Activated CD4-positive, alpha-beta T cell treated with anti-CD3 and anti-CD28 coated beads, Interleukin-2, amount 50 U/mL, for 1 hour (primary cell): ENCODE measurements around the gene DENND1C.
A peak's percentile ranks its signal among the peaks of the same experiment; 100 is the strongest.

ENCODE experiments used
- DNase-seq: peaks from one replicate; pipeline ENCODE4 v3.0.0-alpha.2; 2020

Gene DENND1C, protein sequence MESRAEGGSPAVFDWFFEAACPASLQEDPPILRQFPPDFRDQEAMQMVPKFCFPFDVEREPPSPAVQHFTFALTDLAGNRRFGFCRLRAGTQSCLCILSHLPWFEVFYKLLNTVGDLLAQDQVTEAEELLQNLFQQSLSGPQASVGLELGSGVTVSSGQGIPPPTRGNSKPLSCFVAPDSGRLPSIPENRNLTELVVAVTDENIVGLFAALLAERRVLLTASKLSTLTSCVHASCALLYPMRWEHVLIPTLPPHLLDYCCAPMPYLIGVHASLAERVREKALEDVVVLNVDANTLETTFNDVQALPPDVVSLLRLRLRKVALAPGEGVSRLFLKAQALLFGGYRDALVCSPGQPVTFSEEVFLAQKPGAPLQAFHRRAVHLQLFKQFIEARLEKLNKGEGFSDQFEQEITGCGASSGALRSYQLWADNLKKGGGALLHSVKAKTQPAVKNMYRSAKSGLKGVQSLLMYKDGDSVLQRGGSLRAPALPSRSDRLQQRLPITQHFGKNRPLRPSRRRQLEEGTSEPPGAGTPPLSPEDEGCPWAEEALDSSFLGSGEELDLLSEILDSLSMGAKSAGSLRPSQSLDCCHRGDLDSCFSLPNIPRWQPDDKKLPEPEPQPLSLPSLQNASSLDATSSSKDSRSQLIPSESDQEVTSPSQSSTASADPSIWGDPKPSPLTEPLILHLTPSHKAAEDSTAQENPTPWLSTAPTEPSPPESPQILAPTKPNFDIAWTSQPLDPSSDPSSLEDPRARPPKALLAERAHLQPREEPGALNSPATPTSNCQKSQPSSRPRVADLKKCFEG

DNA sequence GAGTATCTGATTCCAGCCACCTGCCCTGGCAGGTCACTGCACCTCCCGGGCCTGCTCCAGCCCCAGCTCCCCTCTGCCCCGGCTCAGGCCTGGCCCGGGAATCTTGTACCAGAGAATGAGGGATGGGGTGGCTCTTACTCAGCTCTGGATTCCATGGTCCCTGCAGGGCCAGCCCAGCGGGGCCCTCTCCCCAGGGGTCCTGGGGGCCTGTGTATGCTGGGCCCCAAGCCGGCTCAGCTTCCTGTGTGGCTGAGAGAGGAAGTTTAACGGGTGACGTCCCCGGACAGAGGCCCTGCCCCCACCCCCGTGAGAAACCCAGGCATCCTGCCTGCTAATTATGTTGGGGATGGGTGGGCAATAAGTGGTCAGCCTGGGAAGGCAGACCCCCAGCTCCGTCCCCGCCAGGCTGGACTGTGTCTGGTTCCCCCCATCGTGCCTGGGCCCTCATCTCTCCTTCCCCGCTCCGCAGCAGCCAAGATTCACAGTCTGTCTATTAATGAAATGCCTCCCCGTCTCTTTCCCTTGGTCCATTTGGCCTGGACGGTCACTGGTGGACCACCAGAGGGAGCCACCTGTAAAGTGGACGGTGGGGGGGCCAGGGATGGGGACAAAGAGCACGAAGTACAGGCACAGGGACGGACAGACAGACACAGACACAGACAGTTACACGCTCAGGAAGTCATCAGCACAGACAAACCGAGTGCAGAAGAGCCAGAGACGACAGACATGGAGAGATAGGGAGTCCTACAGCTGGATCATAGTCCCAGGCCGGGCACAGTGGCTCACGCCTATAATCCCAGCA lies at the start of gene DENND1C:
DENND1C (minus strand) TSS at position 247 of the 802 bp plus-strand sequence; CDS start at position 155, 92 bp downstream.
- DNase-seq = peak; percentile 56

DNA sequence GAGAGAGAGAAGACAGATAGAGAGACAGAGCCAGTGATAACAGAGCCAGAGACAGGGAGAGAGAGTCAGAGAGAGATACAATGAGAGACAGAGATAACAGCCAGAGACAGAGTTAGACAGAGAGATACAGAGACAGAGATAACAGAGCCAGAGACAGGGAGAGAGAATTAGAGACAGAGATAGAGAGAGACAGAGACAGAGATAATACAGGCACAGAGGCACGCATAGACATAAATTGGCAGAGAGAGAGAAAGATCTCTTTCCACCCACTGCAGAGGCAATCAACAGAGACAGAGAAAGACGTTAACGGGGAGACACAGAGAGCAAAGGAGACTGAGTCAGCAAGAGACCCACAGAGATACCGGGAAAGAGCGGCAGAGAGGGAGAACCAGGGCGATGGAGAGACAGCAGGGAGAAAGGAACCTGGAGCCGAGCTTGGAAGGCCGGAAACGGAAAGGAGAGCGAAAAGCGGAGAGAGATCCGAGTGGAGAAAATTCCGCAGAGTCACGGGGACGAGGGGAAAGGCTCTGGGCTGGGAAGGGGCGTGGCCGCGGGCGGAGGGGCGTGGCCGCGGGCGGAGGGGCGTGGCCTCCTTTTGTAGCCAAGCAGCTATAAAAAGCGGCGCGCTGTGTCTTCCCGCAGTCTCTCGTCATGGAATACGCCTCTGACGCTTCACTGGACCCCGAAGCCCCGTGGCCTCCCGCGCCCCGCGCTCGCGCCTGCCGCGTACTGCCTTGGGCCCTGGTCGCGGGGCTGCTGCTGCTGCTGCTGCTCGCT lies 49.0 kb upstream of the DENND1C start, which contains the start of gene TNFSF9:
TNFSF9 (plus strand) TSS at position 641 of the 777 bp plus-strand sequence; CDS start at position 652, 11 bp downstream.
- peak; percentile 79 for DNase-seq

DNA sequence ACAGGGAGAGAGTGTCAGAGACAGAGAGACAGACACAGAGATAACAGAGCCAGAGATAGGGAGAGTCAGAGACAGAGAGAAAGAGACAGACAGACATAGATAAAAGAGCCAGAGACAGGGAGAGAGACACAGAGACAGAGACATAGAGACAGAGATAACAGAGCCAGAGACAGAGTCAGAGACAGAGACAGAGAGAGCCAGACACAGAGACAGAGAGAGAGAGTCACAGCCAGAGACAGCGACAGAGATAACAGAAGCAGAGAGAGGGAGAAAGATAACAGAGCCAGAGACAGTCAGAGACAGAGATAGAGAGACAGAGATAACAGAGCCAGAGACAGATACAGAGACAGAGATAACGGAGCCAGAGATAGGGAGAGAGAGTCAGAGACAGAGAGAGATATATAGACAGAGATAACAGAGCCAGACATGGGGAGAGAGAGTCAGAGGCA lies 48.4 kb upstream of the DENND1C start:
- DNase-seq = no peak

DNA sequence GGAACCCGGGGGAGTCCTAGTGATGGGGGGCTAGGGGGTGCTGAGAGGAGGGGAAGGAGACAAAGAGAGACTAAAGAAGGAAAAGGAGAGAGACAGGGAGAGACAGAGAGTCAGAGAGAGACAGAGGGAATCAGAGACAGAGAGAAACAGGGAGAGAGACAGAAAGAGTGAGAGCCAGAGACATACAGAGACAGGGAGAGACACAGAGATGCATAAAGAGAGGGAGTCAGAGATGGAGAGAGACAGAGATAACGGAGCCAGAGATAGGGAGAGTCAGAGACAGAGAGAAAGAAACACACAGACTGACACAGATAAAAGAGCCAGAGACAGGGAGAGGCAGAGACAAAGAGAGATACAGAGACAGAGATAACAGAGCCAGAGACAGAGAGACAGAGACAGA lies 47.8 kb upstream of the DENND1C start:
- DNase-seq = no peak

DNA sequence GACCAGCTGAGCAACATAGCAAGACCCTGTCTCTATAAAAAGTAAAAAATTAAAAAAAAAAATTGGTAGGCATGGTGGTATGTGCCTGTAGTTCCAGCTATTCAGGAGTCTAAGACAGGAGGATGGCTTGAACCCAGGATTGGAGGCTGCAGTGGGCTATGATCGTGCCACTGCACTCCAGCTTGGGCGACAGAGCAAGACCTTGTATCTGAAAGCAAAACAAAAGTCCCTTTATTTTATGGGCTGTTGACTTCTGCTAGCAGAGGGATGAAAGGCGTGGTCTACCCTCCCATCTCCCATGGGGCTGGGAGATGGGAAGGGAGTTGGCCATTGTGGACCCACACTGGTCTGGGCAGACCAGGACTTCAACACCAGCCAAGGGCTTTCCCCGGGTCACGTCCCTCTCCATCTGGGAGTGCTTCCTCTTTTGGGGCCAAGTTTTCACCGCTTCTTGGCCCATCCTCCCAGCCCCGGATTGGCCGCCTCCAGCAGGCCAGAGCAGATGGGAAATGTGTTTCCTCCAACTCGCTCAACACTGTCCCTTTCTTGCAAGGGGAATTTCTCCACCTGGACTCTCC lies 47.0 kb upstream of the DENND1C start:
- no peak for DNase-seq

DNA sequence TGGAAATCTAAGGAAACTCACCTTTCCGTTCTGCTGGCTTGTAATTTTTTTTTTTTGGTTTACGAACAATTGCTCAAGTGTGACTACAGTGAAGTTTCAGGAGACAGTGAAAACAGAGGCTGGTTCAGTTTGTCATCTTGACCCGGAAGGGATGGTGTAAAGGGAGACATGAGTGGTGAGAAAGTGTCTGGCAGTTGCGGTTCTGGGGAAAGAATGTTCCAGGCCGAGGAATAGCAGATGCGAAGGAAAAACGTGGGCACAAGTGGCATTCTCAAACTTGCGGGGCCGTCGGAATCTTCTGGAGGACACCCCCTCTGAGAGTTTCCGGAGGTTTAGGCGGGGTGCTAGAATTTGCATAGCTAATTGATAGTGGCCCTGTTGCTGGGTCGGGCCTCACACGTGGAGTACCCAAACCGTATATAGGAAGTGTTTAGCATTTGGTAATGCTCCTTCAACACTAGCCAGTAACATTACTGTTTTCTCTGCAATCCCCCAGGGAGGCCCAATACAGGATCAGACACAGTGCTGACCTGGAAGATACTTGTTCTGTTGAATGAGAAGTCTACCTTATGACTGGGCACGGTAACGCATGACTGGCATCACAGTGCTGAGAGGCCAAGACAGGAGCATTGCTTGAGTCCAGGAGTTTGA lies 46.4 kb upstream of the DENND1C start:
- no peak for DNase-seq

DNA sequence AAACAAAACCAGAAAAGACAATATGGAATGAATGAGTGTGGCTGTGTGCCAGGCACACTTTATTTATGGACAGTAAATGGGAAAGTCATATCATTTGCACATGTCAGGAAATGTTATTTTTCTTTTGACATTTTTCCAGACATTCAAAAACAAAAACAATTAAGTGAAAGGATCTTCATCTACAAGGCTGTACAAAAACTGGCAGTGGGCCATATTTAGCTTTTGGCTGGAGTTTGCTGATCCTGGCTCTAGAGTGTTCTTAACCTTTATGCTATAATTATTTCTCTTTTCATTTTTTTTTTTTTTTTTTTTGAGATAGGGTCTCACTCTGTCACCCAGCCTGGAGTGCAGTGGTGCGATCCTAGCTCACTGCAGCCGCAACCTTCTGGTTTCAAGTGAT lies 42.7 kb upstream of the DENND1C start:
- DNase-seq = no peak

DNA sequence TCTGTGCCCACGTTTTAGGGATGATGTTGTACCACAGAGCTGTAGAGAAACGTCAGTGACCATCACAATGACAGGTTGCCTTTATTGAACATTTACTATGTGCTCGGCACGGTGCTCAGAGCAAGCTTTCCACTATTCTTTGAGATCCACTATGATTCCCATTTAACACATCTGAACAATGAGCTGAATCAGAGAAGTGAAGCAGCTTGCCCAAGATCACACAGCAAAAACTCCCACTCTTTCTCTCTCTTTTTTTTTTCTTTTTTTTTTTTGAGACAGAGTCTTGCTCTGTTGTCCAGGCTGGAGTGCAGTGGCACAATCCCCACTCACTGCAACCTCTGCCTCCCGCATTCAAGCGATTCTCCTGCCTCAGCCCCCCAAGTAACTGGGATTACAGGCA lies 41.1 kb upstream of the DENND1C start:
- DNase-seq = no peak

DNA sequence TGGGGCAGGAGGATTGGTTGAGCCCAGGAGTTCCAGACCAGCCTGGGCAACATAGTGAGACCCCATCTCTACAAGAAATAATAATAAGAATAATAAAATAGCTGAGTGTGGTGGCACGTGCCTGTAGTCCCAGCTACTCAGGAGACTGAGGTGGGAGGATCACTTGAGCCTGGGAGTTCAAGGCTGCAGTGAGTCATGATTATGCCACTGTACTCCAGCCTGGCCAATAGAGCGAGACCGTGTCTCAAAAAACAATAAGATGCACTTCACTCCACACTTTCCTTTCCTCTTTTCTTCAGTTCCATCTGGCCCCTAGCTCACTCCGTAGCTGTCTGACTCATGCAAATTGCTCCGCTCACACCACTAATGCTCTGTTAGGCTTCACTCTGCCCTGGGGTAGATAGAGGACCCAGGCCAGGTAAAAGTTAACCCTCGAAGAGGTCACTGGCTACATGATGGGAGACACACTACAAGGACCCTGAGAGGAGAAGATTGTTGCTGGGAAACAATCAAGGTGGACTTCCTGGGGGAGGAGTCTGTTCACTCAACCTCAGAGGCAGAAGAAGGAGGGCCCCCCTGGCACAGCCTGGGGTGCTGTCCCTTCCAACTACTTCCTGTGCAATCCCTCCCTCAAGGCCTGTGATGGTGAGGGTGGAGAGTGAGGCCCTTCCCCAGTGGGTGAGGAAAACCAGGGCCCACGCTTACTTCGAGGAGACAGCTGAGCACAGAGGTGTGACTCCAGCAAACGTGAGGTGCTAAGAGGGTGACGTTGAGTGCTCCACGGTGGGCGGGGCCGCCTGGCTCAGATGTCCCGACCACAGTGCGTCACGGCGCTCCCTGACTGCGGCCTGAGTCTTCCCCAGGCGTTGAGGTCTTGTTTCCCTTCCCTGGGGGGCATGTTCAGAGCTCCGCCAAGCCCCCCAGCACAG lies 40.4 kb upstream of the DENND1C start:
- DNase-seq = peak; percentile 51

DNA sequence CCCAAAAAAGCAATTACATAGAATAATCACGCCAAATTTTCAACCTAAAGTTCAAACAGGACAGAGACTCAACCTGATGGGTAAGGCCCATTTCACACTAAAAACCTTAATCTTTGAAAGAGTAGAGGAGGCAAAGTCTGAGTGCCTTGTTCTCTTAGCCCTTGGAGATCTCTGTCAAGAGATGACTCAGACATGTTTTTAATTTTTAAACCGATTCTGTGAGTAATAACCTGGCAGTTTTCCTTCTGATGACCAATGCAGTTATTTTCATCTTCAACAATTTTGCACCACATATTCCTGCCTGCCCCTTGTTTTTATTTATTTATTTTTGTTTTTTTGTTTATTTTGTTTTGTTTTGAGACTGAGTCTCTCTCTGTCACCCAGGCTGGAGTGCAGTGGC lies 37.7 kb upstream of the DENND1C start:
- no peak for DNase-seq

DNA sequence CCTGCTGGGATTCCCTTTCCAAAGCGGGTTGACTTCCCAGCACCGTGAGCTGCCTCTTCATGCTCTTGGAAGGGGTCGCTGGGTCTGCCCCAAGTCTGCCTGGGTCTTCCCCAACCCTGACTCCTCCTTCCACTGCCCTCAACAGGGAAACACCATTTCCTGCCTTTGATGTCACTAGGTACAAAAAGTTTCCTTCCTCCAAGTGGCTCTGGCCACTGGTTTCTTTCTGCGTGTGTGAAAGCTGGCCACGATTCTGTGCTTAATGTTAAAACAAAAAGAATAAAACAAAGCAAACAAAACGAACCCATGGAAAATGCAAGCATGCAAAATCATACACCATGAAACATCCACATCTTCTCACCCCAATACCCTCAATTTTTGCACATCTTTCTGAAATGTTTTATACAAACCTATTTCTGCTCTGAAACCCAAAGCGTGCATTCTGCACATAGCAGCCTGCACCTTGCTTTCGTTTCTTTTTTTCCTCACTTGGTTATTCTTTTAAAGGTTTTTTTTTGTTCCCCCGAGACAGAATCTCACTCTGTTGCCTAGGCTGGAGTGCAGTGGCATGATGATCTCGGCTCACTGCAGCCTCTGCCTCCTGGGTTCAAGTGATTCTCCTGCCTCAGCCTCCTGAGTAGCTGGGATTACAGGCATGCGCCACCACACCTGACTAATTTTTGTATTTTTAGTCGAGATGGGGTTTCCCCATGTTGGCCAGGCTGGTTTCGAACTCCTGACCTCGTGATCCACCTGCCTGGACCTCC lies 36.7 kb upstream of the DENND1C start:
- DNase-seq = no peak

DNA sequence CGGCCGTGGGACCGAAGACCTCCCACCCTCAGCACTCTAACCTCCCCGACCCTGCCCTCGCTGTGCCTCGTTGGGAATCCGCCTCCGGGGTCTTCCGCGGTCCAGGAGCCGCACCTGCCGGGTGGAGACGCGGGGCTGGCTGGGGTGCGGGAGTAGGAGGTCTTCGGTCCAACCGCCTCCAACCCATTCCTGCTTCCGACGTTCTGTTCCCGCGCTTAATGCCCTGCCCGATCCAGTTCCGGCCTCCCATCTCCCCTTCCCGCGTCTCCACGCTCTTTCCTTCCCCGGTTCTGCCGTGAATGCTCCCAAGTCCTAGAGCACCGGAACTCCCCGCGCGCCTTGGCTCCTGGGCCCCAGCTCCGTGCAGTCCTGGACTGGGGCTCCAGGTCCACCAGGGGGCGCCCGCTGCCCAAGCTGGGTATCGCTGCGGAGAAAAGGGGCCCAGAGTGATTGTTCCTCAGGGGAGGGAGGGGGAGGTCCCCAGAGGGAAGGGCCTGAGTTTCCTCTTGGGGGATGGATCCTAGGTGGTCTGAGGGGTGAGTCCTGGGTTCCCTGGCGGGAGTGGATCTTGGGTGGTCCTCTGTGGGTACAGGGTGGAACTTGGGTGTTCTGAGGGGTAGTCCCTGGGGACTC lies 35.2 kb upstream of the DENND1C start:
- peak; percentile 93 for DNase-seq

DNA sequence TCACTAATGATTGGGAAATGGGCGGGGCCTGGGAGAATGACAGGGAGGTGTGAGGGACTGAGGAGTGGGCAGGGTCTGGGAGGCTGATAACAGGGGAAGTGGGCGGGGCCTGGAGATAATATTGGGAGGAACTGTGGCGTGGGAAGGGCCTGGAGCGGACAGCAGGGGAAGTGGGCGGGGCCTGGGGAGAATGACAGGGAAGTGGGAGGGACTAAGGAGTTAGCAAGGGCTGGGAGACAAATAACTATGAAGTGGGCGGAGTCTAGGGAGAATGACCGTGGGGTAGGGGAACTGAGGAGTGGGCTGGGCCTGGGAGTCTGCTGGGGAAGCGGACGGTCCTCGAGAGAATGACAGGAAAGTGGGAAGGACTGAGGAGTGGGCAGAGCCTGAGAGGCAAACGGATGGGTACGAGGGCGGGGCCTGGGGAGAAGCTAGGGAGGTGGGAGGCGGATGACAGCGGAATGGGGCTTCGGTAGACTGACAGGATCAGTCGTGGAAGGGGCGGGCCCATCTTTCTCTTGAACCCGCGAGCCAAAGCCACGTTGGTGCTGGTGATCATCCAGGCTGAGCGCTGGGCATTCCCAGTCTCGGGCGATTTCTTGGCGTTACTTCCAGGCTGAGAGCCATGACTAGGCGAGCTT lies 34.6 kb upstream of the DENND1C start:
- peak; percentile 35 for DNase-seq

DNA sequence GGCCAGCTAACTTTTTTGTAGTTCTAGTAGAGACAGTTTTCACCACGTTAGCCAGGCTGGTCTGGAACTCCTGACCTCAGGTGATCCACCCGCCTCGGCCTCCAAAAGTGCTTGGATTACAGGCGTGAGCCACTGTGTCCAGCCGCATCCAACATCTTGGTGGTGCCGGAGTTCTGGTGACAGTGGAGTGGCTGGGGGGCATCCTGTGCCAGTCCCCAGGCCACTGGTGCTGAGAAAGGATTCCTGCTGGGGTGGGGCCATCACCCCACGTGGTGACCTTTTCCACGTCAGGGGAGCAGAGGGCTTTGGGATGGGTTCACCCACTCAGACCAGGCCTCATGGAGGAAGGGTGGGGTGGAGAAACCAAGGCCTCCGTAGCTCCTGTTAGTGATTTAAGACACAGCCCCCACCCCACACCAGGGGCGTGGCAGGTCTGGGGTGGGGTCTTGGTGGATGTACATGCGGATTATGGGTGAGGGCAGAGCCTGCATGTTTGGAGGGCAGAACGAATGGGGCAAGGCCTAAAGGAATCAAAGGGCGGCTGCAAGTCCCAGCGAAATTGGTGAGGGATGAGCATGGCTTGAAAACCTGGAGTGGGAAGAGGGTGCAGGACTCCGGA lies 33.4 kb upstream of the DENND1C start:
- no peak for DNase-seq

DNA sequence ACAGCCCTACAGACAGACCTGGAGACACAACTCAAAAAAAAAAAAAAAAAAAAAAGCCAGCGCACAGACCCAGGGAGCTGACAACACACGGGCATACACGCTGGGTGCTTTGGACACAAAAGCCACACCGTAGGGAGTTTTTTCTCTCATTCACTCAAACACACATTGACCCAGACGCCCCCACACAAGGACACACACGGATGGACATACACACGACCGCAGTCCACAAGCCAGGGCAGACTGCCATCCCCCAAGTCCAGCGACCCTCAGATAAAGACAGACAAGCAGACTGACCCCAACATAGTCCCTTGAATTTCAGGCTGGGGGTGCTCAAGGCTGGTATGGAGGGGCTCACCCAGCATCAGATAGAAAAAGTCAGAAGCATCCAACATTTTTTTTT lies 32.5 kb upstream of the DENND1C start:
- DNase-seq = no peak

DNA sequence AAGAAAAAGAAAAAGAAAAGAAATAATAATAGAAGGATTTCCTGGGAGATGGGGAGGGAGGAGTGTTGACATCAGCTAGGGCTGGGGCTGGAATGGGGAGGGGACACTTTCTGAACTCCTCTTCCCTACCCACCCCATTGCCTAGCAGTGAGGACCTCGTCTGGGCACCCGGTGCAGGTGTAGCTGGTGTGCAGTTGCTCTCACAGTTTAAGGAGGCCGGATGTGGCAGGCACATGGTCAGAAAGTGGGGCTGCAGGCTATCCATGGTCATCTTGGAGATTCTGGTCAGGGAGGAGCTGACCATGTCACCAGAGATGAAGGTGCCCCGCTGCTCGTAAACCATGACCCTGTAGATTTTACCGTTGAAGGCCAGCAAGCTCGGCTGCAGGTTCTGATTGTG lies 29.0 kb upstream of the DENND1C start:
- no peak for DNase-seq

DNA sequence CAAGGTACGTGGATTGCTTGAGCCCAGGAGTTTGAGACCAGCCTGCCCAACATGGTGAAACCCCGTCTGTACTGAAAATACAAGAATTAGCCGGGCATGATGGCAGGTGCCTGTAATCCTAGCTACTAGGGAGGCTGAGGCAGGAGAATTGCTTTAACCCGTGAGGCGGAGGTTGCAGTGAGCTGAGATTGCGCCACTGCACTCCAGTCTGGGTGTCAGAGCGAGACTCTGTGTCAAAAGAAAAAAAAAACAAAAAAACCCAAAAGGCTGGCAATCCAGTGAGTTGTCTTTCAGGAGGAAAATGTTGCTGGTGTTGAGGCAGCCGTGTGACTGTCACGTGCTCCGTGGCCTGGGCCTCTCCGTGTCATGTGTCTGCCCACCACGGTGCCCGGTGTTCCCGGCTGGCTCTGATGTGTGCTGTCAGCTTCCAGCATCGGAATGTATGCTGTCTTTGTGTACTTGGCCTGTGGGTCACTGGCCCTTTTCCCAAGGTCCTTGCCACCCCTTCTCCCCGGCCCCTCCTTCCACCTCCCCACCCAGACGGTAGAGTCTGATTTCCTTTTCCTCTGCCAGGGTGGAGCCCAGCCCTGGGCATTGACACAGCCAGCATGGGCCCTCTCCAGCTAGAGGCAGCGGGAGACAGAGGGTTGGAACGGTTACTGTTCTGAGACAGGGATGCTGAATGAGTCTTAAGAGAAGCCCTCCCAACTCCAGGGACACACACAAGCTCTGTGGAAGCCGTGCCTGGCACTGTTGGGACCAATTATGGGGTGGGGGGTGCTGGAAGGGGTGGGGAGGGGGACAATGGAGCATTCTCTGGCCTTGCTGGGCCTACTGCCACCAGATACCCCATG lies 27.8 kb upstream of the DENND1C start:
- no peak for DNase-seq
